Left lobe of liver (tissue), 2 donors: ENCODE measurements around the gene RNF152. TPM values are rescaled to one million over a fixed set of nuclear protein-coding genes. Genes with fewer than 3 reads are reported as not detected.
A peak's percentile ranks its signal among the peaks of the same experiment; 100 is the strongest.

Experiments used
- ATAC-seq: fragments of 200-7000 bp; cut with Tn5 transposase; one replicate; pipeline ENCODE4 v1.9.1; 2020; ENCODE audit warnings: mild to moderate bottlenecking, moderate library complexity
- DNase-seq: peaks from one replicate; pipeline ENCODE4 v3.0.0-alpha.2; 2020; ENCODE audit warnings: low spot score
- total RNA-seq: library from RNA; stranded (reverse); gene quantifications from one replicate; pipeline ENCODE4 v1.2.1, GENCODE V29; 2021
- donor health status: DM: no; HTN: no; CAD: no; lungs with moderate emphysema.
- donor health status: DM: no; HTN: yes; CAD: no.

Gene RNF152
- total RNA-seq, 1 donor from 2014 or later, result 102 TPM

- peak; percentile 8 for ATAC-seq
Observed at GRCh38 chr18:61855449-61856378, 37.1 kb downstream of the RNF152 start.

GRCh38 chr18:61854578-61855448 is 38.0 kb downstream of the RNF152 start:
- DNase-seq (no peak), ATAC-seq (peak; percentile 3)

More at GRCh38 chr18:61855449-61856378, 37.1 kb downstream of the RNF152 start:
- no peak for DNase-seq

GRCh38 chr18:61853855-61854254 is 39.0 kb downstream of the RNF152 start:
- no peak for ATAC-seq
- no peak for DNase-seq

GRCh38 chr18:61852496-61852895 is 40.3 kb downstream of the RNF152 start:
- DNase-seq, result no peak
- ATAC-seq, result no peak

- DNase-seq, result no peak
- no peak for ATAC-seq
Observed at GRCh38 chr18:61851940-61852451, 40.8 kb downstream of the RNF152 start.

DNA sequence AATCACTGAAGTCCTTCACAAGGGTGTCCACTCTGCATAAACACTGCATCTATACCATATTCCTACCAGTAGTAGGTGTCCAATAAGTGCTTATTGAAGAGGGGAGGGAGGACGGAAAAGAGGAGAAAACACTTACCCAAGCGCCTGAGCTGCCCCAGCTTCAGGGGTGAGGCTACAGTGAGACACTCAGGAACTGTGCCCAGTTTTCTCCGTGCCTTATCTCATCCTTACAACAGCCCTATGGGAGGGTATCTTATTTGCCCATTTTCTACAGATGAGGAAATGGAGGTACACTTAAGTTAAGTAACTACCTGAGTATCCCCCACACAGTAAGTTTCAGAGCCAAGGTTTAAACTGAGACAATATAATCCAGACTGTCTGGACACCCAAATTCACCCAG is 41.5 kb downstream of the RNF152 start:
- ATAC-seq (peak; percentile 16), DNase-seq (no peak)

DNA sequence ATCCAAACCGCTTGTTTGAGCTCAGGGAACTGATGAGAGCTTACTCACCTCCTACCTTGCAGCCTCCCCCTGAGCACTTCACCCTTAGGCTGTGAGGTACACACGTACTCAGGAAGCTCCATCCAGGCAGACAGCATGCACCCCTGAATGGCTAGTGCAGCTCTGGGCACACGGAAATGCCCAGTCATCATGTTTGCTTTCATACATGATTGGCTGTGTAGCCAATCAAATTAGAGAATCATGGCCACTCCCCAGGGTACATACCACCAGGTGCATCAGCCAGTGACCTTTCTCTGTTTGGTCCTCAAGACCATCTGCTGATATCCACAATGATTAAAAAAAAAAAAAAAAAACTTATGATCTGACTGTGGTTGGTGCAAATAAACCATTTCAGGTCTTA is 42.1 kb downstream of the RNF152 start:
- ATAC-seq (peak; percentile 6), DNase-seq (no peak)

- DNase-seq, result no peak
- no peak for ATAC-seq
Observed at GRCh38 chr18:61847164-61847791, 45.5 kb downstream of the RNF152 start.

- DNase-seq, result no peak
Observed at GRCh38 chr18:61845197-61845596, 47.6 kb downstream of the RNF152 start.

DNA sequence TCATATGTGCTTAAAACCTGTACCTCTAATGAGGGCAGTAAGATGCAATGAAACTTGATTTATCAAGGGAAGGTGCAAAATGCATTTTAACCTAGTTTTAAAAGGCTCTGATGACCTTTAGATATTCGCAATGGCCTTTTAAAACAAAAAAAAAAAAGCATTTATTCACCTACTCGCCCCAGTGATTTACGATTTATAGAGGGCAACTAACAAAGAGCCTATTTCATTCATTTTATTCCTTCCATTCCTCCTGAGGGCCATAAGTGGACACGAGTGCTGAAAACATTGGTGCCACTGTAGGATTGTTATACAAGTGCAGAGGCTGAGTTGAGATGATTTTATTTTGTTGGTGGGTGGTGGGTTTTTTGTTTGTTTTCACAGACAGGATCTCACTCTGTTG is 48.1 kb downstream of the RNF152 start:
- ATAC-seq (no peak), DNase-seq (no peak)

More at GRCh38 chr18:61845197-61845596, 47.6 kb downstream of the RNF152 start:
- peak; percentile 35 for ATAC-seq

DNA sequence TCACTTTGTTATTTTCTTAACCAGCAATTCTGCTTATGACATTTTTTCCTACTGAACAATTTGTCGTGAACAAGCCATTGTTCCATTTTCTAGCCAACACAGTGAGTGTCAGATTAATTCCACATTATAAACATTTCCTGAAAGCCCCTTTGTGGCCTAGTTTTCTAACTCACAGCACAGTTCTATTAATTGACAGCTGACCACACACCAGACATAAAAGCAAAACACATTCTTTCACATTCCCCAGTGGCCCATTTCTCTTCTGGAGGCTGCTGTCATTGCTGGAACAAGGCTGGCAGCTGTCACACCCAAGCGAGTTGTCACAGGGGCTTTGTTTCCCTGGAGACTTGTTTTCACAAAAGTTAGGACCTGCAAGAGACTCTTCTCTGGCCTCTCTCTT is 50.7 kb downstream of the RNF152 start:
- DNase-seq (no peak), ATAC-seq (no peak)

DNA sequence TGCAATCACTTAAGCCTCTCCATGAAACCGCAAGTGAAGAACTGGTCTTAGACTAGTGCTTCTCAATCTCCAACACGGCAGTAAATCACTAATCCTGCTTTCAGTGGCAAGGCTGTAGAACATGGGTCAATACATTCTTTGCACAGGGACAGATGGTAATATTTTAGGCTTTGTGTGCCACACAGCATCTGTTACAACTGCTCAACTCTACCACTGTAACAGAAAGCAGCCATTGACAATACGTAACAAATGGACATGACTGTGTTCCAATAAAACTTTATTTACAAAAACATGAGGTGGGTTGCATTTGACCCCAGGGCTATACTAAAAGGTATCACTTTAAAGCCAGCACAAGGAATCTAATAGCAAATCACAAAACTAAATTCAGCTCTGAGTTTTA is 51.1 kb downstream of the RNF152 start:
- ATAC-seq (no peak), DNase-seq (no peak)

- DNase-seq (no peak), ATAC-seq (peak; percentile 5)
Observed at GRCh38 chr18:61840324-61840723, 52.5 kb downstream of the RNF152 start.

DNA sequence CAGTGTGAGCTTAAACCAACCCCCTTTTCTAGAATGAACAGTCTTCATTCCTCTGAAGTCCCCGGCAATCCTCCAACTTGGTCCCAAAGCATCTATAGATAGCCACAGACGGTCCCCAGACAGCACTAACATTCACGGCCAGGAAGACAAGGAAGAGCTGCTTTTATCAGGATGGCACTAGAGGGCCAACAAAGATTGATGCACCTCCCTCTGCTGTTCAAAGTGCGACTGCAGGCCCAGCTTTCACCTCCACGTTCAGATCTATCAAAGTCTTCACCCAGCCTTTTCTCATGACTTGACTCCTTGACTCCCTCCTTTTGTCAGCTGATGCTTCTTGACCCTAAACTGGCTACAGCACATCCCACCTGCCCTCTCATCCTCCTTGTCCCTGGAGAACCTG is 54.3 kb downstream of the RNF152 start:
- DNase-seq (no peak), ATAC-seq (peak; percentile 11)

- DNase-seq, result no peak
- no peak for ATAC-seq
Observed at GRCh38 chr18:61833978-61834377, 58.8 kb downstream of the RNF152 start.

DNA sequence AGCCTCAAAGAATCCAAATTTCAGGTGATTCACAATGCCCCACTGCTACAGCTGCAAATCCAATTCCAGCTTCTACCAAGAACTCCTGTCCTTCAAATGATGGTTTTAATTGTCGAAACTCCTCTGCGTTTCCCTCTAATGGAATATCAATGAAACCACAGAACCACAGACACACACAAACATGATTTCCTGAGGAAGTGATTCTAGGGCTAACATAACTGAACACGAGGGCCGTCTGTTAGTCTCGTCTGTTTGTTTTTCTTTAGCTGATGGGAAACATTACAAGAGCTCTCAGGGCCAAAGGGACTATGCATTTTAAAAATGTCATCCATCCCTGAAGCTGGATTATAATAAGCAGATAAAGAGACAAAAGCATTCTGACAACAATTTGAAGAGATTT is 59.4 kb downstream of the RNF152 start:
- DNase-seq (no peak), ATAC-seq (peak; percentile 34)

DNA sequence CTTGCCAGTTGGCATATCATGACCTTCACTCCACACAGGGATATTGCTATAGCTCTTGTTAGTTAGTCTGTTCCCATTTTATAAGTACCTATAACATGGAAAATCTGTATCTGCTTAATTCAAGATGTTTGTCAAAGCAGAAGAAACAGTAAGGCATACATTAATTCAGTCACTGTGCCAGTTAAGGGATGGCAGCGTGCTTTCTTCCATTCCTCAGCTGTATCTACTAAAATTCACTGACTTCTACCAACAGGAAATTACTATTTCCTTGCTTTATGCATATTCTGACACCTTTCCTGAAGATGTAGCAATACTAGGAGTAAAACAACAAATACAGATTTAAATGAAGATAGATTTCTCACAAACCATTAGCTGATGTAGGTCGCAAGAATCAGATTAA is 59.9 kb downstream of the RNF152 start:
- ATAC-seq (no peak), DNase-seq (no peak)

DNA sequence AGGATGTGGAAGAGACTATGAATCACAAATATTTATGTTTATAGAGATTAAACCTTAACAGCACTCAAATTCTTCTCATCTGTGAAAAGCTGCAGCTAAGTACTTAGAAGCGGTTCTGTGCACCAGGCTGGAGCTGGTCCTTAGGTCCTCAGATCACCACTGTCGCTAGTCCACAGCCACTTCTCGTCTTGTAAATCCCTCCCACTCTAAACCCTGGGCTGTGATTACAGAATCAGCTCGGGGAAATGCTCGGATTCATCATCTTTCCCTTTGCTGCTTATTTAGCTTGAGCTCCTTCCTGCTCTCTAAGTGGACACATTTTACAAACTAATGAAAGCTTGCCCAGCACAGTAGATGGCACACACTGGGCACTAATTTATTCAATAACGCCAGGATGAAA is 61.7 kb downstream of the RNF152 start:
- ATAC-seq, result no peak
- DNase-seq, result no peak

GRCh38 chr18:61829108-61829507 is 63.7 kb downstream of the RNF152 start:
- no peak for DNase-seq

GRCh38 chr18:61827591-61827990 is 65.2 kb downstream of the RNF152 start:
- no peak for DNase-seq
- ATAC-seq, result no peak

More at GRCh38 chr18:61829108-61829507, 63.7 kb downstream of the RNF152 start:
- ATAC-seq, result peak; percentile 60

DNA sequence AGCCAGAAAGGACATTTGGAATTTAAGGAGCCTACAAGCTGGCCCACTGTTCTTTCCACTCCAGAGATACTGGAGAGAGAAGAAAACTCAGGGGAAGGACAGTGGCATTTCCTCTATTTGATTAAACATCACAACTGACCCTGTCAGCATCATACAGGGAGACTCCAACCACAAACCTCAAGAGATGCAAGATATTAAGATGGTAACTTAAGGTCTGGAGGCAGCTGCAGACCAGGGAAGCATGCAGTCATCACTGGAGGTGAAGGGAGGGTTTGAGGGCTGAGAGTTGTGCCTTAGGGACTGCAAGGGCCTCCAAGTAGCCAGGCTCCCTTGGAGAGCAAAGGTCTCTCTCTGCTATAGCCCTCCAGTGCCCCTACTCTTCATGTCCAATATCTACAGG is 67.4 kb downstream of the RNF152 start:
- ATAC-seq (no peak), DNase-seq (no peak)
